ENCODE data around the gene MXI1.
"Not testable (repeated sequence)": the region's sequence is repeated elsewhere in the genome, so short reads cannot be mapped to it uniquely, and the experiment has no call there.

MXI1 gene

GRCh38 chr10:110174201-110174600, 33.2 kb upstream of the MXI1 start:
- Mint-ChIP-seq H3K27ac (no peak overlapping the region), H3K4me1 (peaks cover 25% of the 10 kb centered on the region), H3K4me3 (no peak overlapping the region), H3K9me3 (no peaks in the 10 kb centered on the region), H3K27me3 (peaks cover 92% of the 10 kb centered on the region), H3K36me3 (no peaks in the 10 kb centered on the region)
- ATAC-seq = no peak

GRCh38 chr10:110174816-110175215, 32.6 kb upstream of the MXI1 start:
- no peak for ATAC-seq
- Mint-ChIP-seq H3K4me3 (no peak overlapping the region), H3K9me3 (no peaks in the 10 kb centered on the region), H3K36me3 (no peaks in the 10 kb centered on the region), H3K27ac (no peak overlapping the region), H3K4me1 (peaks cover 19% of the 10 kb centered on the region), H3K27me3 (peaks cover 92% of the 10 kb centered on the region)

- H3K4me3 Mint-ChIP-seq = no peak overlapping the region
- H3K36me3 Mint-ChIP-seq = no peaks in the 10 kb centered on the region
- H3K4me1 Mint-ChIP-seq = peaks cover 14% of the 10 kb centered on the region
- H3K27ac Mint-ChIP-seq = no peak overlapping the region
- ATAC-seq = no peak
- no peaks in the 10 kb centered on the region for H3K9me3 Mint-ChIP-seq
- H3K27me3 Mint-ChIP-seq = peaks cover 87% of the 10 kb centered on the region
These were observed 32.0 kb upstream of the MXI1 start for GRCh38 chr10:110175406-110175805.

- peaks cover 77% of the 10 kb centered on the region for H3K27me3 Mint-ChIP-seq
These were observed 31.0 kb upstream of the MXI1 start for GRCh38 chr10:110176141-110177030.

GRCh38 chr10:110179220-110179619, 28.2 kb upstream of the MXI1 start:
- Mint-ChIP-seq H3K9me3 (no peaks in the 10 kb centered on the region), H3K36me3 (no peaks in the 10 kb centered on the region), H3K27ac (no peak overlapping the region), H3K27me3 (peaks cover 59% of the 10 kb centered on the region), H3K4me1 (peaks cover 7% of the 10 kb centered on the region), H3K4me3 (no peak overlapping the region)
- no peak for ATAC-seq

More at GRCh38 chr10:110176141-110177030, 31.0 kb upstream of the MXI1 start:
- no peaks in the 10 kb centered on the region for H3K9me3 Mint-ChIP-seq
- H3K36me3 Mint-ChIP-seq = no peaks in the 10 kb centered on the region
- H3K4me1 Mint-ChIP-seq = peaks cover 7% of the 10 kb centered on the region
- H3K27ac Mint-ChIP-seq = no peak overlapping the region
- no peak overlapping the region for H3K4me3 Mint-ChIP-seq
- no peak for ATAC-seq

- Mint-ChIP-seq H3K27ac (no peak overlapping the region), H3K27me3 (peaks cover 38% of the 10 kb centered on the region), H3K36me3 (no peaks in the 10 kb centered on the region), H3K9me3 (no peaks in the 10 kb centered on the region), H3K4me3 (no peak overlapping the region), H3K4me1 (peaks cover 2% of the 10 kb centered on the region)
- no peak for ATAC-seq
These were observed 26.0 kb upstream of the MXI1 start for GRCh38 chr10:110181451-110181850.

GRCh38 chr10:110181911-110182310, 25.5 kb upstream of the MXI1 start:
- Mint-ChIP-seq H3K27me3 (peaks cover 35% of the 10 kb centered on the region), H3K4me1 (no peaks in the 10 kb centered on the region), H3K4me3 (no peak overlapping the region), H3K36me3 (no peaks in the 10 kb centered on the region), H3K9me3 (no peaks in the 10 kb centered on the region), H3K27ac (no peak overlapping the region)
- ATAC-seq = no peak

GRCh38 chr10:110184398-110184797, 23.0 kb upstream of the MXI1 start:
- no peak overlapping the region for H3K4me3 Mint-ChIP-seq
- H3K27me3 Mint-ChIP-seq = peaks cover 20% of the 10 kb centered on the region
- H3K4me1 Mint-ChIP-seq = no peaks in the 10 kb centered on the region
- no peak for ATAC-seq
- H3K9me3 Mint-ChIP-seq = no peaks in the 10 kb centered on the region
- H3K27ac Mint-ChIP-seq = no peak overlapping the region
- no peaks in the 10 kb centered on the region for H3K36me3 Mint-ChIP-seq

GRCh38 chr10:110185646-110186182, 21.7 kb upstream of the MXI1 start:
- H3K9me3 Mint-ChIP-seq, ATAC-seq, H3K36me3 Mint-ChIP-seq, H3K4me3 Mint-ChIP-seq, H3K4me1 Mint-ChIP-seq, H3K27ac Mint-ChIP-seq: not testable (repeated sequence)
- peaks cover 28% of the 10 kb centered on the region for H3K27me3 Mint-ChIP-seq

GRCh38 chr10:110190170-110190569, 17.2 kb upstream of the MXI1 start:
- peaks cover 11% of the 10 kb centered on the region for H3K9me3 Mint-ChIP-seq
- peaks cover 66% of the 10 kb centered on the region for H3K27me3 Mint-ChIP-seq
- H3K4me3 Mint-ChIP-seq = no peak overlapping the region
- ATAC-seq = no peak
- H3K36me3 Mint-ChIP-seq = peaks cover 6% of the 10 kb centered on the region
- H3K4me1 Mint-ChIP-seq = peaks cover 4% of the 10 kb centered on the region
- no peak overlapping the region for H3K27ac Mint-ChIP-seq

GRCh38 chr10:110192552-110192951, 14.9 kb upstream of the MXI1 start:
- Mint-ChIP-seq H3K9me3 (peaks cover 11% of the 10 kb centered on the region), H3K4me1 (peaks cover 4% of the 10 kb centered on the region), H3K36me3 (peaks cover 6% of the 10 kb centered on the region), H3K27me3 (peaks cover 66% of the 10 kb centered on the region), H3K4me3 (no peak overlapping the region), H3K27ac (no peak overlapping the region)
- peak; percentile 64 for ATAC-seq

GRCh38 chr10:110200503-110200902, 6.9 kb upstream of the MXI1 start:
- H3K4me1 Mint-ChIP-seq = no peaks in the 10 kb centered on the region
- H3K36me3 Mint-ChIP-seq = no peaks in the 10 kb centered on the region
- ATAC-seq = no peak
- H3K27ac Mint-ChIP-seq = no peak overlapping the region
- H3K27me3 Mint-ChIP-seq = peaks cover 36% of the 10 kb centered on the region
- H3K9me3 Mint-ChIP-seq = no peaks in the 10 kb centered on the region
- H3K4me3 Mint-ChIP-seq = no peak overlapping the region

GRCh38 chr10:110201046-110201445, 6.4 kb upstream of the MXI1 start:
- H3K27ac Mint-ChIP-seq, H3K4me1 Mint-ChIP-seq, H3K36me3 Mint-ChIP-seq, H3K9me3 Mint-ChIP-seq, H3K4me3 Mint-ChIP-seq, ATAC-seq: not testable (repeated sequence)
- H3K27me3 Mint-ChIP-seq = peaks cover 36% of the 10 kb centered on the region

- Mint-ChIP-seq H3K4me1 (peaks cover 19% of the 10 kb centered on the region), H3K4me3 (no peak overlapping the region), H3K27ac (no peak overlapping the region), H3K9me3 (no peaks in the 10 kb centered on the region), H3K27me3 (peaks cover 38% of the 10 kb centered on the region), H3K36me3 (no peaks in the 10 kb centered on the region)
- no peak for ATAC-seq
These were observed 3.6 kb upstream of the MXI1 start for GRCh38 chr10:110203500-110204455.

GRCh38 chr10:110205051-110205675, 2.2 kb upstream of the MXI1 start:
- H3K4me3 Mint-ChIP-seq = no peak overlapping the region
- H3K27ac Mint-ChIP-seq = no peak overlapping the region
- no peak for ATAC-seq
- H3K27me3 Mint-ChIP-seq = peaks cover 36% of the 10 kb centered on the region
- H3K4me1 Mint-ChIP-seq = peaks cover 29% of the 10 kb centered on the region
- H3K9me3 Mint-ChIP-seq = no peaks in the 10 kb centered on the region
- no peaks in the 10 kb centered on the region for H3K36me3 Mint-ChIP-seq

Measured in stimulated activated memory B cell treated with anti-CD40 and anti-IgM and Interleukin-4, amounts not matched to agents 10 μg/mL and 1 μg/mL and 100 μg/mL, for 72 hours (primary cell).